Testis (tissue), 2 donors: ENCODE results near the gene KCNK10.

ENCODE experiments used
- CTCF ChIP-seq, 3 experiments: fragments of 450-650 bp in 2 of 3; fragments of 200-600 bp in 1 of 3; sonication (generic) in 1 of 3; IDR thresholded peaks; one replicate each; pipeline ENCODE4 v1.5.1; 2016 to 2019; ENCODE audit warnings: antibody characterized with exemption in 3 of 3, mild to moderate bottlenecking in 2 of 3, moderate library complexity in 1 of 3
- POLR2A ChIP-seq: fragments of 450-650 bp; IDR thresholded peaks from one replicate; pipeline ENCODE4 v1.6.1; 2017; ENCODE audit warnings: antibody characterized with exemption, mild to moderate bottlenecking, moderate library complexity

- no peak for TF ChIP-seq CTCF (IDR thresholded peaks at IDR 0.05)
- TF ChIP-seq POLR2A = no peak
Measured at GRCh38 chr14:88270776-88271175, 52.3 kb downstream of the KCNK10 start.
